Measurements from ENCODE around the gene PTPRH.

PTPRH gene

GRCh38 chr19:55153652-55154264 is 55.5 kb downstream of the PTPRH start:
- H3K4me3 ChIP-seq (ENCODE audit: low read length): no peak overlapping the region
- TF ChIP-seq, protein P1, sequence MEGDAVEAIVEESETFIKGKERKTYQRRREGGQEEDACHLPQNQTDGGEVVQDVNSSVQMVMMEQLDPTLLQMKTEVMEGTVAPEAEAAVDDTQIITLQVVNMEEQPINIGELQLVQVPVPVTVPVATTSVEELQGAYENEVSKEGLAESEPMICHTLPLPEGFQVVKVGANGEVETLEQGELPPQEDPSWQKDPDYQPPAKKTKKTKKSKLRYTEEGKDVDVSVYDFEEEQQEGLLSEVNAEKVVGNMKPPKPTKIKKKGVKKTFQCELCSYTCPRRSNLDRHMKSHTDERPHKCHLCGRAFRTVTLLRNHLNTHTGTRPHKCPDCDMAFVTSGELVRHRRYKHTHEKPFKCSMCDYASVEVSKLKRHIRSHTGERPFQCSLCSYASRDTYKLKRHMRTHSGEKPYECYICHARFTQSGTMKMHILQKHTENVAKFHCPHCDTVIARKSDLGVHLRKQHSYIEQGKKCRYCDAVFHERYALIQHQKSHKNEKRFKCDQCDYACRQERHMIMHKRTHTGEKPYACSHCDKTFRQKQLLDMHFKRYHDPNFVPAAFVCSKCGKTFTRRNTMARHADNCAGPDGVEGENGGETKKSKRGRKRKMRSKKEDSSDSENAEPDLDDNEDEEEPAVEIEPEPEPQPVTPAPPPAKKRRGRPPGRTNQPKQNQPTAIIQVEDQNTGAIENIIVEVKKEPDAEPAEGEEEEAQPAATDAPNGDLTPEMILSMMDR (conservative IDR thresholded peaks at IDR 0.05; ENCODE audit: low read length): no peak
- no peak for DNase-seq (ENCODE audit: low read depth)

GRCh38 chr19:55152017-55152416 is 57.3 kb downstream of the PTPRH start:
- no peak overlapping the region for H3K4me3 ChIP-seq (ENCODE audit: low read length)
- DNase-seq (ENCODE audit: low read depth): no peak
- TF ChIP-seq, protein P1 (conservative IDR thresholded peaks at IDR 0.05; ENCODE audit: low read length): no peak

- H3K4me3 ChIP-seq (ENCODE audit: low read length): no peak within 1 kb of the TSS
- DNase-seq (ENCODE audit: low read depth): no peak
These were observed 60.0 kb downstream of the PTPRH start, which contains the start of gene TNNT1 for GRCh38 chr19:55149078-55150003. Gene TNNT1 (minus strand): TSS chr19:55149206. CDS start chr19:55147157, 2,049 bp downstream.

GRCh38 chr19:55147545-55148251 is 61.6 kb downstream of the PTPRH start:
- TF ChIP-seq, protein P1 (conservative IDR thresholded peaks at IDR 0.05; ENCODE audit: low read length): no peak
- no peak overlapping the region for H3K4me3 ChIP-seq (ENCODE audit: low read length)
- DNase-seq (ENCODE audit: low read depth): no peak

More at GRCh38 chr19:55149078-55150003, 60.0 kb downstream of the PTPRH start, which contains the start of gene TNNT1:
- TF ChIP-seq, protein P1 (conservative IDR thresholded peaks at IDR 0.05; ENCODE audit: low read length): no peak

- TF ChIP-seq, protein P1 (conservative IDR thresholded peaks at IDR 0.05; ENCODE audit: low read length): no peak
- H3K4me3 ChIP-seq (ENCODE audit: low read length): no peak overlapping the region
- no peak for DNase-seq (ENCODE audit: low read depth)
These were observed 62.5 kb downstream of the PTPRH start for GRCh38 chr19:55146705-55147273.

DNA sequence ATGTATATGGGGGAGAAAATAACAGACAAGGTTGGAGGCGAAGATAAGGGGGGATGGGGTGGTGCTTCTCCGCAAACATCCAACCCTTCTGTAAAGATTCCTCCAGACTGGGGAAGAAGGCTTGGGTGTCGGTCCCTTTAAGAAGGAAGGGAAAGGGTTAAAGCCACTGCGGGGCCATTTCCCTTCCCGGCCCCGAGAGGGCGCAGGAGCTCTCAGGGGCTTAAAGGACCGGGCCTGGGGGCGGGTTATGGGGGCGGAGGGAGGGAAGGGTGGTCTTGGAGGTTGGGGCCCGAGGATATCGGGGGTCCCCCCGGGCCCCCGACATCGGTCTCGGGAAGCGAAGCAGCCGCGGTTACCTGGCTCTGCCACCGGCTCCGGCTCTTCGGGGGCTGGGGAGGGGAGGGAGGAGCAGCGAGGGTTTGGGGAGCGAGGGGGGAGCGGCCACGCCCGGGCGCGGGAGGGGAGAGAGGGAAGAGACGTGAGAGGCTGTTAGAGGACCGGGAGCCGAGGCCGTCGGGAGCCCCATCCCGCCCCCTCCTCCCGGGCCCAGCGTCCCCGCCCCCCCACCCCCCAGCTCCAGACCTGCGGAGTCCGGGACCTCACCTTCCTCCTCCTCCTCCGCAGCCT is 63.1 kb downstream of the PTPRH start:
- no peak for DNase-seq (ENCODE audit: low read depth)
- no peak overlapping the region for H3K4me3 ChIP-seq (ENCODE audit: low read length)

More for the DNA sequence above, 63.1 kb downstream of the PTPRH start:
- TF ChIP-seq, protein P1 (conservative IDR thresholded peaks at IDR 0.05; ENCODE audit: low read length): peak; percentile 53

All from AG10803 (cell line).